ENCODE results near the gene FARS2. TPM values are rescaled to one million over a fixed set of nuclear protein-coding genes. Genes with fewer than 3 reads are reported as not detected.

Gene FARS2
- total and polyA plus RNA-seq, 10 donors: 9.0 to 27.4 (median 19.8) TPM

DNA sequence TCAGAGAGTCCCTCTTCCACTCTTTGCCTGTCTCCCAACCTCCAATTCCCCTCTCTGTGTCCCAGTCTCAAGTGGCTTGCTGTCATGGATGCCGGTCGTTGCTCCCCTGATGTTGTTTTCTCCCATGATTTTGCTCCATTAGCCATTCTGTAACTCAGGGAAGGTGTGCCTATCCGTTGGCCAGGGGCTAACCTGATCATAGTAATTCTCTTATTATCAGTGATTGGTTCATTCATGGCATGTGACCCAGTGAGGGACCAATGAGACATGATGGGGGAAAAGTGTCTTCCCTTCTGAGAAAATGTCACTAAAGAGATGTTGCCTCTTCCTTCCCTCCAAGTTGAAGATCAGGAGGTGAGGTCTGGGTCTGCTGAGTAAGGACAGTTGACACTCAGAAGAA, 214.5 kb downstream of the FARS2 start:
- no peaks in the 10 kb centered on the region for H3K27me3 ChIP-seq (replicated peaks in 1 of 7)
- no peaks in the 10 kb centered on the region for H3K9me3 ChIP-seq
- intact Hi-C loops (cut with DNase I; ENCODE audit: low total_unique reads): no loop called here
- no peak overlapping the region for H3K27ac ChIP-seq
- H3K4me3 ChIP-seq: no peak overlapping the region
- TF ChIP-seq CTCF (IDR thresholded peaks at IDR 0.05 in 8 of 11, conservative IDR thresholded peaks at IDR 0.05 in 3 of 11) (no peak), POLR2AphosphoS5 (IDR thresholded peaks at IDR 0.05) (no peak), POLR2A (IDR thresholded peaks at IDR 0.05) (no peak)
- 94 to 100% (median 95%) methylated on average over 3 of the region's 3 CpGs for WGBS, 5 donors
- no peak for DNase-seq
- no peaks in the 10 kb centered on the region for H3K36me3 ChIP-seq
- peaks cover 5 to 17% (median 6%) of the 10 kb centered on the region in 6 donors for H3K4me1 ChIP-seq

GRCh38 chr6:5478380-5478779, 217.1 kb downstream of the FARS2 start:
- intact Hi-C loops (cut with DNase I; ENCODE audit: low total_unique reads): no loop called here
- no peak for DNase-seq
- no peak for TF ChIP-seq POLR2AphosphoS5 (IDR thresholded peaks at IDR 0.05)
- TF ChIP-seq CTCF (IDR thresholded peaks at IDR 0.05 in 8 of 11, conservative IDR thresholded peaks at IDR 0.05 in 3 of 11): no peak
- no peak for TF ChIP-seq POLR2A (IDR thresholded peaks at IDR 0.05)
- no peak overlapping the region for H3K4me3 ChIP-seq
- no peaks in the 10 kb centered on the region for H3K9me3 ChIP-seq
- H3K36me3 ChIP-seq: no peaks in the 10 kb centered on the region
- no peaks in the 10 kb centered on the region for H3K27me3 ChIP-seq (replicated peaks in 1 of 7)
- WGBS, 5 donors: 88 to 96% (median 93%) methylated on average over 6 of the region's 6 CpGs
- H3K4me1 ChIP-seq: peaks cover 0 to 9% (median 0%) of the 10 kb centered on the region in 6 donors
- no peak overlapping the region for H3K27ac ChIP-seq

DNA sequence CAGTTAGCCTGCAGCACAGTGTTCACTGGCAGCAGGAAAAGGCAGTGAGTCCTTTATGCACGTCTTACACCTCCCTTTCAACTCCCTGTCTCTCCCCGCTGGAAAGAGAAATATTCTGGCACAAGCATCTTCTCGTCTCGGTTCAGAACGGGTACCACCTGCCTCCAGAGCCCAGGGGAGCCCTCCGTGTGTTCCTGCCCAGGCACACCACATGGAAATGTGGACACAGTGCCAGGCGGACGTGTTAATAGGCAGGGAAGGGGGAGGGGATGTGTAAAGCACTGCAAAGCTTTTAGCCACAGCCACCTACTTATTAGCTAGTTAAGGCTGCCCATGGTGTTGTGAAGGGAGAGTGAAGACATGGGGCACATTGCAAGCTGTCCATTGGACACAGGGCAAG, 219.7 kb downstream of the FARS2 start:
- intact Hi-C loops (cut with DNase I; ENCODE audit: low total_unique reads): no loop called here
- WGBS, 5 donors: 78 to 86% (median 82%) methylated on average over 8 of the region's 8 CpGs

DNA sequence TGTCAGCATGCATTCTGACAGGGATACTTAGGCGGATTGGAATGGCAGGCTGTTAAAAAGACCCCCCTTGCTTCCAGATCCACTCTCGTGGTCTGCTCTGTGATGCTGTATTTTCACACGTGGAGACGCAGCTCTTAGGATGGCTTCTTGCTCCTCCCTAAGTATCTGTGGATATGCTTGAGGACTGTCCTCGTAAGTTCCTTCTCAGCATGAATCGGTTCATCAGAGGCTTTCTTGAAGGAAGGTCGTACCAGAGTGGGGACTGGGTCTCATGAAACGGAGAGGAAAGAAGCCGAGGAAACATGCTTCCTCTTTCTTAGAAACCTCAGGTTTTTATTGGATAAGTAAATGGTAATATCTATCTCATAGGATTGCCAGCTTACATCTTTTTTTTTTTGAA, 220.4 kb downstream of the FARS2 start:
- no peaks in the 10 kb centered on the region for H3K27me3 ChIP-seq (replicated peaks in 1 of 7)
- TF ChIP-seq POLR2AphosphoS5 (IDR thresholded peaks at IDR 0.05) (no peak), CTCF (IDR thresholded peaks at IDR 0.05 in 8 of 11, conservative IDR thresholded peaks at IDR 0.05 in 3 of 11) (no peak), POLR2A (IDR thresholded peaks at IDR 0.05) (no peak)
- no peak for DNase-seq
- no peak overlapping the region for H3K27ac ChIP-seq
- intact Hi-C loops (cut with DNase I; ENCODE audit: low total_unique reads): no loop called here
- WGBS, 5 donors: 68 to 76% (median 75%) methylated on average over 9 of the region's 9 CpGs
- peaks cover 0 to 2% (median 0%) of the 10 kb centered on the region in 6 donors for H3K36me3 ChIP-seq
- H3K9me3 ChIP-seq: no peaks in the 10 kb centered on the region
- no peak overlapping the region for H3K4me3 ChIP-seq
- peaks cover 0 to 9% (median 0%) of the 10 kb centered on the region in 6 donors for H3K4me1 ChIP-seq

More for the DNA sequence above, 219.7 kb downstream of the FARS2 start:
- Histone ChIP-seq H3K9me3 (no peaks in the 10 kb centered on the region), H3K27ac (no peak overlapping the region), H3K4me3 (no peak overlapping the region), H3K36me3 (no peaks in the 10 kb centered on the region), H3K27me3 (replicated peaks in 1 of 7) (no peaks in the 10 kb centered on the region), H3K4me1 (peaks cover 0 to 9% (median 0%) of the 10 kb centered on the region in 6 donors)
- TF ChIP-seq POLR2A (IDR thresholded peaks at IDR 0.05): no peak
- TF ChIP-seq CTCF (IDR thresholded peaks at IDR 0.05 in 8 of 11, conservative IDR thresholded peaks at IDR 0.05 in 3 of 11): no peak
- no peak for TF ChIP-seq POLR2AphosphoS5 (IDR thresholded peaks at IDR 0.05)
- no peak for DNase-seq

All from spleen (tissue), 11 donors.